ENCODE measurements around the gene CEP162. TPM values are rescaled to one million over a fixed set of nuclear protein-coding genes. Genes with fewer than 3 reads are reported as not detected.
A peak's percentile ranks its signal among the peaks of the same experiment; 100 is the strongest.

CEP162 gene
- total RNA-seq, 3 donors from 2014 or later = 7.5 to 13.0 (median 9.5) TPM

DNA sequence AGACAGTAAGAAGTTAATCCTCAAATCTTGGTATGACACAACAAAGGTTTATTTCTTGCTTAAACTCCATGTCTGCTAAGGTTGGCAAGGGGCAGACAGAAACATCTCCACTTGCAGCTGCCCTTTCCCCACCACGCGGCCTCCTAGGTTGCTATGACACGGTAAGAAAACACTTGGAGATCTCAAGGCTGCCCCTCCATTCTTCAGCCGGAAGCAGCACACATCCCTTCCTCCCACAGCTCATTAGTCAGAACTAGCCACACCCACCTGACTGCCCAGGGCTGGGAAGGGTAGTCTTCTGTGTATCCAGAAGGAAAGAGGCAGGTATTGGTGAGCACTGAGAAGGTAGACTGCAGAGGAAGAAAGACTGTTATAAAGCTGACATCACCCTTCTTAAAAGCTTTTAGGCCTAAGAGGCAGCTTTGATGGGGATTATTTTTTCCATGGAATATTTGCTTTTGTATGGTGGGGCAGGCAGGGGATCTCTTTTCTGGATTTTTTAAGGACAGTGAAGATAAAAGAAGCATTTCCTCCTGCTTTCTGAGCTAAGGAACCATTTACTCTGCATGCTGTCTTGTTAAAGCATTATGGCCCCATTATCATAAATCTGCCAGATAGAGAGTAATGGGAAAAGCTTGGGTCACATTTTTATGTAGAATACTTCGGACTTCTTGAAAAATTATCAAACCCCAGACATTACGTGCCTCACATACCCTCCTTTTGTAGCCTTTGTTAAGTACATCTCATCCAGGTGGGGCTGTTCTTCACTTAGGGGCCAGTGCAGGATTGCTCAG, 152.3 kb downstream of the CEP162 start:
- ATAC-seq (peak; percentile 40), DNase-seq (no peak)
- intact Hi-C loops (cut with DNase I, micrococcal nuclease) = no loop called here
- Histone ChIP-seq H3K9me3 (no peaks in the 10 kb centered on the region), H3K36me3 (ENCODE audit: low read depth) (no peaks in the 10 kb centered on the region), H3K4me3 (no peak overlapping the region), H3K4me1 (ENCODE audit: low read depth) (no peaks in the 10 kb centered on the region)
- TF ChIP-seq, protein P1, sequence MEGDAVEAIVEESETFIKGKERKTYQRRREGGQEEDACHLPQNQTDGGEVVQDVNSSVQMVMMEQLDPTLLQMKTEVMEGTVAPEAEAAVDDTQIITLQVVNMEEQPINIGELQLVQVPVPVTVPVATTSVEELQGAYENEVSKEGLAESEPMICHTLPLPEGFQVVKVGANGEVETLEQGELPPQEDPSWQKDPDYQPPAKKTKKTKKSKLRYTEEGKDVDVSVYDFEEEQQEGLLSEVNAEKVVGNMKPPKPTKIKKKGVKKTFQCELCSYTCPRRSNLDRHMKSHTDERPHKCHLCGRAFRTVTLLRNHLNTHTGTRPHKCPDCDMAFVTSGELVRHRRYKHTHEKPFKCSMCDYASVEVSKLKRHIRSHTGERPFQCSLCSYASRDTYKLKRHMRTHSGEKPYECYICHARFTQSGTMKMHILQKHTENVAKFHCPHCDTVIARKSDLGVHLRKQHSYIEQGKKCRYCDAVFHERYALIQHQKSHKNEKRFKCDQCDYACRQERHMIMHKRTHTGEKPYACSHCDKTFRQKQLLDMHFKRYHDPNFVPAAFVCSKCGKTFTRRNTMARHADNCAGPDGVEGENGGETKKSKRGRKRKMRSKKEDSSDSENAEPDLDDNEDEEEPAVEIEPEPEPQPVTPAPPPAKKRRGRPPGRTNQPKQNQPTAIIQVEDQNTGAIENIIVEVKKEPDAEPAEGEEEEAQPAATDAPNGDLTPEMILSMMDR (IDR thresholded peaks at IDR 0.05) = no peak

Other genes starting within 250 kb of the CEP162 start
- 1 to 10 TPM; 2.4 to 9.0 (median 6.3) TPM for gene MRAP2, start 193.9 kb downstream of the CEP162 start, total RNA-seq